Neutrophil (primary cell): ENCODE results near the gene ELMO1.

Source experiments
- H3K27ac ChIP-seq: fragments of 200-600 bp; sonication (generic); 2 replicates; pipeline ENCODE4 v1.5.1; 2016; ENCODE audit warnings: mild to moderate bottlenecking, moderate library complexity
- H3K27me3 ChIP-seq: fragments of 200-600 bp; sonication (generic); 2 replicates; pipeline ENCODE4 v1.6.0; 2016; ENCODE audit warnings: mild to moderate bottlenecking
- H3K36me3 ChIP-seq: fragments of 200-600 bp; sonication (generic); 2 replicates; pipeline ENCODE4 v1.5.1; 2017
- H3K4me1 ChIP-seq, 2 experiments: fragments of 200-600 bp in 1 of 2; sonication (generic) in 1 of 2; 1 replicate in 1 of 2; 2 replicates in 1 of 2; pipeline versions ENCODE4 v1.5.1 to v1.6.1; 2013 to 2016; ENCODE audit warnings: low read depth in 1 of 2, low read length in 1 of 2, mild to moderate bottlenecking in 1 of 2, moderate library complexity in 1 of 2; ENCODE audit not compliant: control insufficient read depth in 1 of 2, insufficient read depth in 1 of 2
- H3K4me3 ChIP-seq, 2 experiments: fragments of 200-600 bp in 1 of 2; sonication (generic) in 1 of 2; 1 replicate in 1 of 2; 2 replicates in 1 of 2; pipeline ENCODE4 v1.5.1; 2013 to 2016; ENCODE audit warnings: low read depth in 1 of 2, low read length in 1 of 2, mild to moderate bottlenecking in 1 of 2, moderate library complexity in 1 of 2
- H3K9me3 ChIP-seq: fragments of 200-600 bp; sonication (generic); 2 replicates; pipeline ENCODE4 v1.5.1; 2016
- TF ChIP-seq, protein P1 (sequence below): fragments of 200-600 bp; sonication (generic); IDR thresholded peaks from 2 replicates; pipeline ENCODE4 v1.5.1; 2016; ENCODE audit warnings: antibody characterized with exemption

ELMO1 gene

DNA sequence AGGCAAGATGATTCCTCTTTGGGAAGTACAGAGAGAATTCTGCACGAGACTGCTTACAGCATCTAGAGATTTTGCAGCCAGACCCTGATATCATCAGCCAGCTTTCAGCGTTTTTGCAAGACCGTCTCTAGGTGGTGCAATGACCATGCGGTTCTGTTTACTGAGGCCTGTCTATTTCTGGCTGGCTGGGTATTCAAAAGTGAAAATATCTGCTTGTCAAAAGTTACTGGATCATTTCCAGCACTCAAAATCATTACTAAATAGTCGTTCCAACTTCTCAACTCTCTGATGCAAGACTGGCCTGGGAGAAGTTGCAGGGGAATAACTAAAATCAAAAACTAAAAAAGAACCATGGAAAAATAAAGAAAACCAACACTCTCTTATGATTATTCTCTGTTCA lies 240.1 kb downstream of the ELMO1 start:
- TF ChIP-seq, protein P1, sequence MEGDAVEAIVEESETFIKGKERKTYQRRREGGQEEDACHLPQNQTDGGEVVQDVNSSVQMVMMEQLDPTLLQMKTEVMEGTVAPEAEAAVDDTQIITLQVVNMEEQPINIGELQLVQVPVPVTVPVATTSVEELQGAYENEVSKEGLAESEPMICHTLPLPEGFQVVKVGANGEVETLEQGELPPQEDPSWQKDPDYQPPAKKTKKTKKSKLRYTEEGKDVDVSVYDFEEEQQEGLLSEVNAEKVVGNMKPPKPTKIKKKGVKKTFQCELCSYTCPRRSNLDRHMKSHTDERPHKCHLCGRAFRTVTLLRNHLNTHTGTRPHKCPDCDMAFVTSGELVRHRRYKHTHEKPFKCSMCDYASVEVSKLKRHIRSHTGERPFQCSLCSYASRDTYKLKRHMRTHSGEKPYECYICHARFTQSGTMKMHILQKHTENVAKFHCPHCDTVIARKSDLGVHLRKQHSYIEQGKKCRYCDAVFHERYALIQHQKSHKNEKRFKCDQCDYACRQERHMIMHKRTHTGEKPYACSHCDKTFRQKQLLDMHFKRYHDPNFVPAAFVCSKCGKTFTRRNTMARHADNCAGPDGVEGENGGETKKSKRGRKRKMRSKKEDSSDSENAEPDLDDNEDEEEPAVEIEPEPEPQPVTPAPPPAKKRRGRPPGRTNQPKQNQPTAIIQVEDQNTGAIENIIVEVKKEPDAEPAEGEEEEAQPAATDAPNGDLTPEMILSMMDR, result no peak
- H3K4me1 ChIP-seq, result peaks cover 0 to 6% of the 10 kb centered on the region in 2 experiments
- peaks cover 75% of the 10 kb centered on the region for H3K36me3 ChIP-seq
- no peaks in the 10 kb centered on the region for H3K27me3 ChIP-seq
- H3K9me3 ChIP-seq, result no peaks in the 10 kb centered on the region
- H3K27ac ChIP-seq, result peak overlapping the region; percentile 31
- H3K4me3 ChIP-seq, result no peak overlapping the region

DNA sequence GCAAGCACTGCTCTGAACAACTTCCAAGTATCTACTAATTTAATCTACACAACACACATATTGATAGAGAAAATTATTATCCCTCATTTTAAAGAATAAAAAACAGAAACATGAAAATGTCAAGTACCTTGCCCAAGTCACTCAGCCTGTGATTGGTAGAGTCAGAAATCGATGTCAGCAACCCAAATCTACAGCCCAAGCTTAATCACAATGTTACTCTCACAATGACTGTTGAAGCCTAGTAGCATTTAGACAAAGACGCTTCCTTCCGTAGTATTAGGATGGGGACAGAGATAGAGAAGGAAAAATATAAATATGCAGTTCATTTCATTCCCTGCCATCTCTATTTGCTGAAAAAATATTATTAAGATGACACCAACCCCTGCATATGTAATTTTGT lies 242.5 kb downstream of the ELMO1 start:
- Histone ChIP-seq H3K4me1 (peaks cover 0 to 6% of the 10 kb centered on the region in 2 experiments), H3K4me3 (no peak overlapping the region), H3K9me3 (no peaks in the 10 kb centered on the region), H3K36me3 (peaks cover 74% of the 10 kb centered on the region), H3K27ac (no peak overlapping the region), H3K27me3 (no peaks in the 10 kb centered on the region)
- TF ChIP-seq, protein P1, result no peak

DNA sequence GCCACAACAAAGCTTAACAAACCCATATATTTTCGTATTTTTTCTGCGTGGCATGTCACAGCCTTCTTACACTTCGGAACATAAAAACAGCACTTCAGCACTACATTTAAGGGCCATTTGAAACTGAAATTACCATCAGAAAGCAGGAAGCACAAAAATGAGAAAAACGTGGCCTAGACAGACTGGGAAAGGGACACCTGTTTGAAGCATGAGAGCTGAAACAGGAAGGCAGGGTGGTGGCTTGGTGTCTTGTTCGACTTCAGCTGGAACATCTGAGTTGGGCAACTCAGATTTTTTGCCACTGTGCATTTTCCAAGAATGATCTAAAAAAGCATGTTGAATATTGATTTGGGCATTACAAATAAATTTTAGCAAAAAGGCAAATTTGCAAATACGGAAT lies 243.2 kb downstream of the ELMO1 start:
- TF ChIP-seq, protein P1, result no peak
- Histone ChIP-seq H3K27ac (no peak overlapping the region), H3K9me3 (no peaks in the 10 kb centered on the region), H3K27me3 (no peaks in the 10 kb centered on the region), H3K36me3 (peaks cover 69% of the 10 kb centered on the region), H3K4me3 (no peak overlapping the region), H3K4me1 (peaks cover 0 to 6% of the 10 kb centered on the region in 2 experiments)

DNA sequence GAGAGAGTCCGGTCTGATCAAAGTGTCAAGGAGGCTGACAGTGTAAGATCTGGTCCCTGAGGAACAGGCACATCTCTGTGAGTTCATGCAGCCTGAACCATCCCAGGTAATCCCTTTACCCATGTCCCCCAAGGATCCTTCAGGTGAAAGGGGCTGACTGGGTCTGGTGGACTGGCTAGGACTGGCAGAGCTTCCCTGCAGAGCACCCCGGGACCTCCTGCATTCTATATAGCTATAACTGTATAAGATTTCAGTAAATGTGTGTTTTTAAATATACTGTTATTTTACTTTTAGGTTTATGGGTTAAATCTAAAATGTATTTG lies 246.8 kb downstream of the ELMO1 start:
- H3K4me3 ChIP-seq, result no peak overlapping the region
- no peak overlapping the region for H3K27ac ChIP-seq
- H3K36me3 ChIP-seq, result peaks cover 73% of the 10 kb centered on the region

DNA sequence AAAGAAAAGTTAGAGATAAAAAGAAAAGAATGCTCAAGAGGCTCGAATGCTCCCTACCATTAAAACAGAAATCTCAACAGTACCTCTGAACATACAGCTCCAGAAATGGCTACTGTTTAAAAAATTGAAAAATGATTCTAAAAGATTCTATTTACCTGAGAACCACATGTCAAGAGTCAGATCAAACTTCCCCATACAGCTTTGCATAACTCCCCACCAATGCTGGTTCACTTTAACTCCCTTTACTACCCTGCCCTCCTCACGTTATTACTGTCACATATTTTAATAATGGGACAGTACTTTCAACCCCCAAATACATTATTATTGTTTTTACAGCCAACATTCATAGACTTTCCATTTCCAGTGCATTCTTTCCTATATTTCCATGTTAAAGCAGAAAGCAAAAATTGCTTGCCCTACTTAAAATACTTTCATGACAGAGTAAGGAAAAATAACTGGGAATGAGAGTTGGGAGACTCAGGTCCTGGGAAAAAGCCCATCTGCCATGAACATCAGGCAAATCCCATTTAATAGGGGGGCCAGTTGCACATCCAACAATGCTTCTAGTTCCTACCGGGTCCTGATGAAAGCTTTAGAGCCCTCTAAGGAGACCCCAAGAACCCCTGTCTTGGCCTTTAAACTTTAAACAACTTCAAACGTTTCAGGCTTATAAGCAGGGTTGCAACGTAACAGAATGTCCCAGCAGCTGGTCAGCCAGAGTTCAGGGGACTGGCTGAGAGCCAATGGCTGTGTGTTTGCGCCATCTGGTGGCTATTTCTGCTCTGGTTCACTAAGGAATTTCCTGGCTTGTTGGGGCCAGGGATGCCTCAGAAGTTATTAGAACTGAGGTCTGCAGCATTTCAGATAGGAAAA lies 247.4 kb downstream of the ELMO1 start:
- Histone ChIP-seq H3K4me1 (no peaks in the 10 kb centered on the region), H3K27ac (no peak overlapping the region), H3K27me3 (no peaks in the 10 kb centered on the region), H3K4me3 (no peak overlapping the region), H3K9me3 (no peaks in the 10 kb centered on the region), H3K36me3 (peaks cover 78% of the 10 kb centered on the region)
- TF ChIP-seq, protein P1, result peak; percentile 31

More for the DNA sequence above, 246.8 kb downstream of the ELMO1 start:
- H3K9me3 ChIP-seq, result no peaks in the 10 kb centered on the region
- TF ChIP-seq, protein P1, result no peak
- no peaks in the 10 kb centered on the region for H3K4me1 ChIP-seq
- H3K27me3 ChIP-seq, result no peaks in the 10 kb centered on the region
